Endodermal cell (in vitro differentiated cells): ENCODE data around the gene INTS11. TPM values are rescaled to one million over a fixed set of nuclear protein-coding genes. Genes with fewer than 3 reads are reported as not detected.

Experiments
- DNase-seq: peaks from one replicate; pipeline ENCODE4 v3.0.0-alpha.2; 2017
- H3K27ac ChIP-seq: 2 replicates; pipeline ENCODE4 v1.5.1; 2013; ENCODE audit warnings: mild to moderate bottlenecking, low read depth, low read length, moderate library complexity
- H3K27me3 ChIP-seq: 2 replicates; pipeline ENCODE4 v1.6.1; 2013; ENCODE audit warnings: mild to moderate bottlenecking, low read length, moderate library complexity; ENCODE audit not compliant: insufficient read depth, control insufficient read depth, poor library complexity, severe bottlenecking
- H3K36me3 ChIP-seq: 2 replicates; pipeline ENCODE4 v1.7.0; 2013; ENCODE audit warnings: mild to moderate bottlenecking, low read length, moderate library complexity; ENCODE audit not compliant: control insufficient read depth, insufficient read depth
- H3K4me1 ChIP-seq: one replicate; pipeline ENCODE4 v1.7.0; 2013; ENCODE audit warnings: low read length; ENCODE audit not compliant: control insufficient read depth, insufficient read depth
- H3K4me3 ChIP-seq: 2 replicates; pipeline ENCODE4 v1.5.1; 2013; ENCODE audit warnings: mild to moderate bottlenecking, low read length, moderate library complexity
- H3K9ac ChIP-seq: 2 replicates; pipeline ENCODE4 v1.6.1; 2013; ENCODE audit warnings: mild to moderate bottlenecking, low read length, moderate library complexity; ENCODE audit not compliant: poor library complexity, severe bottlenecking; ENCODE audit errors: extremely low read depth
- H3K9me3 ChIP-seq: 2 replicates; pipeline ENCODE4 v1.6.1; 2013; ENCODE audit warnings: mild to moderate bottlenecking, low read length, moderate library complexity; ENCODE audit not compliant: control insufficient read depth
- H3K27ac Mint-ChIP-seq: 2 replicates; pipeline ENCODE4 v1.8.0; 2020; ENCODE audit warnings: mixed read lengths
- H3K27me3 Mint-ChIP-seq: 2 replicates; pipeline ENCODE4 v1.8.0; 2021; ENCODE audit warnings: mild to moderate bottlenecking, mixed read lengths; ENCODE audit not compliant: insufficient read depth
- H3K36me3 Mint-ChIP-seq: 2 replicates; pipeline ENCODE4 v1.8.0; 2020; ENCODE audit warnings: low read depth, mixed read lengths
- H3K4me1 Mint-ChIP-seq: 2 replicates; pipeline ENCODE4 v1.8.0; 2020; ENCODE audit warnings: mixed read lengths
- H3K4me3 Mint-ChIP-seq: 2 replicates; pipeline ENCODE4 v1.8.0; 2020; ENCODE audit warnings: mild to moderate bottlenecking, moderate library complexity, mixed read lengths
- H3K9me3 Mint-ChIP-seq: 2 replicates; pipeline ENCODE4 v1.8.0; 2020; ENCODE audit warnings: mild to moderate bottlenecking, mixed read lengths
- CTCF ChIP-seq: fragments of 200-600 bp; sonication (generic); conservative IDR thresholded peaks from 2 replicates; pipeline ENCODE4 v1.5.0; 2021; ENCODE audit warnings: antibody characterized with exemption, mild to moderate bottlenecking
- WGBS, 2 experiments: methylation state at CpG; one replicate each; pipeline versions ENCODE4 v1.1.5 to v1.1.7; 2013; ENCODE audit warnings: missing lambda C conversion rate in 2 of 2, mixed read lengths in 1 of 2; ENCODE audit not compliant: insufficient coverage in 1 of 2, insufficient read length in 1 of 2; 5-methylcytosine and 5-hydroxymethylcytosine counted together
- total RNA-seq, 2 donors: library from RNA; stranded (reverse); fragmentation: NEBNext Ultra II Directional in 1 of 2; extraction: Animal tissue kit (Norgen Biotek cat#: 25700) in 1 of 2; gene quantifications; 2 replicates in 1 of 2; 3 replicates in 1 of 2; pipeline ENCODE4 v1.2.1, GENCODE V29; 2021

The INTS11 gene
- total RNA-seq, 2 donors from 2014 or later = 146 to 153 TPM

GRCh38 chr1:1373051-1373814 is 48.8 kb upstream of the INTS11 start:
- WGBS, 2 experiments = 92 to 95% methylated on average over 20 to 26 of the region's 26 CpGs
- H3K36me3 Mint-ChIP-seq = peaks cover 8% of the 10 kb centered on the region
- DNase-seq = no peak
- TF ChIP-seq CTCF = no peak
- Histone ChIP-seq H3K9me3 (no peaks in the 10 kb centered on the region), H3K9ac (peak overlapping the region; percentile 85), H3K27ac (no peak overlapping the region), H3K4me1 (no peaks in the 10 kb centered on the region), H3K27me3 (no peaks in the 10 kb centered on the region), H3K36me3 (peaks cover 12% of the 10 kb centered on the region), H3K4me3 (peak overlapping the region; percentile 86)
- H3K4me3 Mint-ChIP-seq = peak overlapping the region; percentile 76
- H3K4me1 Mint-ChIP-seq = peaks cover 4% of the 10 kb centered on the region
- no peak overlapping the region for H3K27ac Mint-ChIP-seq
- no peaks in the 10 kb centered on the region for H3K9me3 Mint-ChIP-seq
- H3K27me3 Mint-ChIP-seq = peaks cover 5% of the 10 kb centered on the region

GRCh38 chr1:1371746-1372711 is 47.6 kb upstream of the INTS11 start:
- Mint-ChIP-seq H3K4me1 (peaks cover 4% of the 10 kb centered on the region), H3K9me3 (peaks cover 3% of the 10 kb centered on the region), H3K4me3 (peak overlapping the region; percentile 76), H3K27ac (no peak overlapping the region), H3K27me3 (peaks cover 5% of the 10 kb centered on the region), H3K36me3 (peaks cover 8% of the 10 kb centered on the region)
- Histone ChIP-seq H3K27ac (no peak overlapping the region), H3K36me3 (peaks cover 12% of the 10 kb centered on the region), H3K27me3 (no peaks in the 10 kb centered on the region), H3K9me3 (peaks cover 5% of the 10 kb centered on the region), H3K4me3 (no peak overlapping the region), H3K4me1 (no peaks in the 10 kb centered on the region), H3K9ac (no peak overlapping the region)
- peak; percentile 93 for TF ChIP-seq CTCF
- WGBS, 2 experiments = 62 to 65% methylated on average over 17 to 26 of the region's 26 CpGs
- DNase-seq = peak; percentile 95

- Histone ChIP-seq H3K9ac (no peak overlapping the region), H3K27ac (no peak overlapping the region), H3K36me3 (peaks cover 12% of the 10 kb centered on the region), H3K4me1 (no peaks in the 10 kb centered on the region), H3K4me3 (no peak overlapping the region), H3K9me3 (peaks cover 12% of the 10 kb centered on the region), H3K27me3 (no peaks in the 10 kb centered on the region)
- 96% methylated on average over 11 to 12 of the region's 12 CpGs for WGBS, 2 experiments
- H3K9me3 Mint-ChIP-seq = peaks cover 3% of the 10 kb centered on the region
- no peak for TF ChIP-seq CTCF
- no peak for DNase-seq
- no peak overlapping the region for H3K27ac Mint-ChIP-seq
- H3K4me3 Mint-ChIP-seq = no peak overlapping the region
- H3K4me1 Mint-ChIP-seq = peaks cover 4% of the 10 kb centered on the region
- peaks cover 8% of the 10 kb centered on the region for H3K36me3 Mint-ChIP-seq
- H3K27me3 Mint-ChIP-seq = peaks cover 5% of the 10 kb centered on the region
These were observed 46.9 kb upstream of the INTS11 start for GRCh38 chr1:1371364-1371745.
